GM18867 (cell line): ENCODE results near the gene IGSF21.

Source experiments
- ATAC-seq: cut with Tn5 transposase; IDR thresholded peaks from one replicate; pipeline ENCODE4 v1.9.1; 2021; ENCODE audit warnings: mild to moderate bottlenecking, moderate library complexity; ENCODE audit not compliant: unreplicated experiment

The IGSF21 gene

DNA sequence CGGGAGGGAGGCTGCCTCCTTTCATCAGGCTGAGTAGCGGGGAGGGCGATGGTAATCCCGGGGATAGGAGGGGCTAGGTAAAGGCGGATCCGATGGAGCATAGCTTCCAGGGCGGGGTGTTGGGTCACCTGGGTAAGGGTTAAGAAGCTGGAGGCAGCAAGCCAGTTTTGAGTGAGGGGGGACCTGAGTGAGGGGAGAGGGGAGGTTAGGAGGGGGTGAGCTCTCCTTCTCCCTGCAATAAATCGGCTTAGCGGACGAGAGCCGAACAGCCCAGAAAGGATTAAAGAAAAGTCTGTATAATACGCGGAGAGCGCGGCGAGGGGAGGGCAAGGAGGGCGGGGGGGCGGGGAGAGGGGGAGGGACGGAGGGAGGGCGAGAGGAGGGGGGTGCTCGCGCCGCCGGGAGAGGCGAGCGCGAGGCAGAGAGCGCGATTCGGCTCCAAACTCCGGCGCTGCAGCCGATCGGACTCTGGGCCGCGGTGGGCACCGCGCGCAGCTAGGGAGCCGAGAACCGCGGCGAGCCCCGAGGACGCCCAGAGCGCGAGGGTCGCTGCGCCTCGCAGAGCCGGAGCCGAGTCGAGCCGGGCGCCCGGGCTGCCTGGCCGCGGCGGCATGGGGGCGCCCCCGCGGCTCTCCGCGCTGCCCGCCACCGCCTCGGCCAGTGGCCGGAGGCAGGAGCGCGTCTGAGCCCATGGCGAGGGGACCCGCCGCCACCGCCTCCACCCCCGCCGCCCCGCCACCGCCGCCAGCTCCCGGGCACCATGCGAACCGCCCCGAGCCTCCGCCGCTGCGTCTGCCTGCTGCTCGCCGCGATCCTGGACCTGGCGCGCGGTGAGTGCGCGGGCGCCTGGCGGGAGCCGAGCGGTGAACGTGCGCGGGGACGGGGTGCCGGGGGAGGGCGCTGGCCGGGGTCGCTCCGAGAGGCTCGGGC is at the start of gene IGSF21:
IGSF21 (plus strand) TSS at position 430 of the 930 bp plus-strand sequence; CDS start at position 761, 331 bp downstream.
- no peak for ATAC-seq

DNA sequence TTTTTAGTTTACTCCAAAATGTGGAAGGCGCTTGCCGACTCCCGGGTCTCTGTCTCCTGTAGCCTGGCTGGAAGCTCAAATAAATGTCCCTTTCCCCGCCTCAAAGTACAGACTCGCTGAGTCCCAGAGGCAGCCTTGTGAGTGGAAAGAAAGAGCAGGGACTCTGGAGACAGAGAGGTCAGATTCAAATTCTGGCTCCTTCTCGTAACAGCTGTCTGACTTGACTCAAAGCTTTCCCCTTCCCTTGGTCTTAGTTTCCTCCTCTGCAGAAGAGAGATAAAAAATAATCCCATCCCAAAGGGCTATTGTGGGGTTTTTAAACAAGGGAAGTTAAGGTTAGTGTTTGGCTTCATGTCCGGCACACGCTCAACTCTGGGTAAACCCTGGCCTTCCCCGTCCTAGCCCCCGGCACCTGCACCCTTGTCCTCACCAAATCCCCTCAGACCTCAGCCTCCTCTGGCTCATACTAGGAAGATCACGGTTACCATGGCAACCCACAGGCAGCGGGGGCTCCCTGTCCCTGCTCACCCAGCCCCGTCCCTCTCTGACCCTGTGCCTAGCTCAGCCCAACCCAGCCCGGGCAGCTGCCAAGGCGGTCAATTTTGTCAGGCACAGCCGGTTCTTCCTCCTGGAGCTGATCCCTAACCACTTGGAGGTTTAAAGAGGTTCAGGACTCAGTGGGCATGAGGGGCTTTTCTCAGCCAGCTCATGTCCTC is 49.2 kb upstream of the IGSF21 start:
- ATAC-seq = no peak

DNA sequence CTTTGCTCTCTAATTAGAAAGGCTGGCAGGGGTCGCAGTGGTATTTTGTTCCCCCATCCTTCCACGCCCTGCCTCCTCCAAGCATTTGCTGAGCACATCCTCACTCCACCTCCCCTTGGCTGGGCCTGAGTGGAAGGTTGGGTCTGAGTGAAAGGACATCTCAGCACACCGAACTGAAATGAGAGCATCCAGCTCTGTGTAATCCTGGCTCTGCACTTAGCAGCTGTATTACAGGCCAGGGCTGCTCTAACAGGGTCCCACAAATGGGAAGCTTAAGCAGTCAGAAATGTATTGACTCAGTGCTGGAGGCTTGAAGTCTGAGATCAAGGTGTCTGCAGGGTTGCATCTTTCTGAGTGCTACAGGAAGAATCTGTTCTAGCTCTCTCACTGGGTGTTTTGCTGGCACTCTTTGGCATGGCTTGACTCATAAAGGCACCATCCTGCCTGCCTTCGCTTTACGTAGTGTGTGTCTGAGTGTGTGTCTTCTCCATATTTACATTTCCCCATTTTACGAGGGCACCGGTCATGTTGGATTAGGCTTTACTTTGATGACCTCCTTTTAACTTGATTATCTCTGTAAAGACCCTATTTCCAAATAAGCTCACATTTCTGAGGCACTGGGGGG is 48.5 kb upstream of the IGSF21 start:
- ATAC-seq = no peak

DNA sequence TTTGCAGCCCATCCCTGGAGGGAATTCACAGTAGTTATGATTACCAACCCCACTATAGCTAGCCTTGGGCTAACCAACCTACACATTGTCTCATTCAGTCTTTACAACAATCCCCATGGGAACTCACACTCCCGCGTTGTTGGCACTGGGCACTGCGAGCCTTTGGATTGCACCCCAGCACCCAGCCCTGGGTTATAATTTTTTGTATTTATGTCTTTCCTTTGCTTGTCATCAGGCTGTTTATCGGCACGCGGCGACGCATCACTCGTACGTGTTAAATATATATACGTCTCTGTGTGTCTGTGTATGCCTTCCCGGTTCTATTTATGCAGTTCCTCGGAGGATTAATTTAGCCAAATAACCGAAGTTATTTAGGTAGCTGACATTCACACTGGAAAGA is 47.2 kb upstream of the IGSF21 start:
- no peak for ATAC-seq

DNA sequence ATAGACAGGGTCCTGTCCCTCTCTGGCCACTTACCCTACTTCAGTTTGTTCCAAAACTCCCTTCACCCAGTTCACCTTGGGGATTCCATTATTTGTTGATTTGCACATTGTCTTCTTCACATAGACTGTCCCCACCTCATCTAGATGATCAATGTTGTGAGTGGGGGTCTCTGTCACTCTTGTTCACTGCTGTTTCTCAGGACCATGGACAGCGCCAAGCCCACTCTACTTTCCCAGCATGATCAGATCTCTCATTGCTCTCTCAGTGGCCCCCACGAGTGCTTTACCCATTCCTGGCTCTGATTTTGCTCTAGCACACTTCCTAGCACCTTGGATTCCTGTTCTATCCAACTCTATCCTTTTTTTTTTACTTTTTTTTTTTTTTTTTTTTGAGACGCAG is 45.4 kb upstream of the IGSF21 start:
- no peak for ATAC-seq

DNA sequence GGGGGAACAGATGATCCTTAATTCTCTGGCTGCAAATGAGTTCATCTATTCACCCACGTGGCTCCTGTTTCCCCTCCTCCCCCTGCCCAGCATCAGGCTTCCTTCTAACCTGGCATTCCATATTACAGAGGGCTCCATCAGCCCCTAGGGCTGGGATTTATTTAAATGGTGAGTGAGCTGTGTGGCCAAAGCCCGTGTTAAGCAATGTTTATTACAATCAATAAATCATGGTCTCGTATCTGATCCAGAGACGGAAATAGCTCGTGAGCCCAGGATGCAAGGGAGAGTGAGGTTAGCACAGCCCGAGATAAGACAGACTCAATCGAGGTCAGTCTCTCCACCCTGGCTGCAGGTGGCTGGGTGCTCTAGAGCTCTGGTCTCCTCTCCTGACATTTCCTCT is 43.1 kb upstream of the IGSF21 start:
- no peak for ATAC-seq

DNA sequence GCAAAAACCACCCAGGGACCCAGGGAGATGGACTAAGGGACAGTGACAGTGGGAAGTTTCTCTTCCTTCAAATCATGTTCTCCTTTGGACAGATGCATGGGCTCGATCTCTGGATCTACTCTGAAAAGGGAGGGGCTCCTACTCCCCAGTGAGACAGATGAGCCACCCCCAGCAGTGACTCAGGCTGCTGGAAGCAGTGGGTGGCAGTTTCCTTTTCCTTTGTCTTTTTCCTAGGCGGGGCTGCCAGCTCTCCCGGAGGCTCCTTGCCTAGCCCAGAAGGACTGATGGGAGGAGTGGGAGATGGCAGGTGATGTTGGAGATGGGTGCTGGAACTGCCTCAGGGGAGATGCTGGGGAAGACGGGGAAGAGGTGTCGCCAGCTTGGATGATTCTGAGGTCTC is 41.0 kb upstream of the IGSF21 start:
- no peak for ATAC-seq

DNA sequence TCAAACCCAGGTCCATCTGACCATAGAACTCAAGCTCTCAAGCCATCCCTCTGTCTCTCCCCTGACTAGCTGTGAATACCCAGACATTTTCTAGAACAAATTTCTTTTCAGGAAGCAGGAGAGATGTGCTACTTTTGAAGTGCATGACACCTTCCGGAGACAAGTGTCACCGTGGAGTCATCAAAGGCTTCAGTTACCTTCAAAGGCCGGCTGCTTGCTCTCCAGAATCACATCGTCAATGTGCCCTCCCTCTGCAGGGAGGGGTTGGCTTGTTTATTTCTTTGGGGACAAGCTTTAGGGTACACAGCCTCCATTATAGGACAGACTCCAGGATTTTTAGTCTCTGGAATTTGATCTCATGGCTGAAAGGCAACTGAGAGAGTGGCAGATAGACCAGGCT is 37.7 kb upstream of the IGSF21 start:
- no peak for ATAC-seq

DNA sequence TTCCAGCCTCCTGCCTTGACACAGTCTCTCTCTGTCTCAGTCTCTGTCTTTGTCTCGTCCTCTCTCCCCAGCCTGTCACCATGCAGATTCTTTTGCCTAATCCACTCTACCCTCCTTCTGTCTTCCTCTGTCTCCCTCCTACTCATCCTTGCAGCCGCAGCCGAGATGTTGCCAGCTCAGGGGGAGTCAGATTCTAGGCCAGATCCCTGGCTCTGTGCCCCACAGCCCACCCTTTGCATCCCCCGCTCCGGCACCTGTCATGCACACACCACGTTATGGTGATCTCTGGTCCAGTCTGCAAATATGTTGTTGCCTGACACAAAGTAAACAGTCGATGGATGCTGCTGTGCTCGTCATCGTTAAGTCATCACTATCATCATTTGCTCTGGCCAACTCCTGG is 35.5 kb upstream of the IGSF21 start:
- no peak for ATAC-seq

DNA sequence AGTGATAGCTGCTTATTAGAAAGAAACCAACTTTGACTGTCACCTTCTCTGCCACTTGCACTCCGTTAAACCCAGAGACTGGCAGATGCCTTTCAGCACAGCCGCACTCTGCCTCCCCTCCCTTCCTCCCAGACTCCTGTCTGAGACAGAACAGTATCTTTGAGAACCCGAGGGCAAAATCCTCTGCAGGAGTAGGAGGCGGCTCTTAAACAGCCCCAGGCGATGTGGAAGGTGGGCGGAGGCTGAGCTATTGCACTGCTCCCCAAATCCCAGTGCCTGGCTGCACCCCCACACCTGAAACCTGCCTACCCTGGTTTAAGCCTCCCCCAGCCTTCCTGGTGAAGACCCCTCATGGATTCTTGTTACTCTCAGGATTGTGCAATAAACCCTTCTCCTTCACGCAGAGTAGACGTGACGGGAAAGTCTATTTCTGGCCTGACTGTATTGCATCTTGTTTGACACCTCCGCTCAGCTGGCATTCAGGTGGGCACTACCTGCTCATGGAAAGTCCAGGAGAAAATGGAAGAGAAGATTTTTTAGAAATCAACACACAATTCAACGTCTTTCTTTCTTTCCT is 34.4 kb upstream of the IGSF21 start:
- no peak for ATAC-seq

DNA sequence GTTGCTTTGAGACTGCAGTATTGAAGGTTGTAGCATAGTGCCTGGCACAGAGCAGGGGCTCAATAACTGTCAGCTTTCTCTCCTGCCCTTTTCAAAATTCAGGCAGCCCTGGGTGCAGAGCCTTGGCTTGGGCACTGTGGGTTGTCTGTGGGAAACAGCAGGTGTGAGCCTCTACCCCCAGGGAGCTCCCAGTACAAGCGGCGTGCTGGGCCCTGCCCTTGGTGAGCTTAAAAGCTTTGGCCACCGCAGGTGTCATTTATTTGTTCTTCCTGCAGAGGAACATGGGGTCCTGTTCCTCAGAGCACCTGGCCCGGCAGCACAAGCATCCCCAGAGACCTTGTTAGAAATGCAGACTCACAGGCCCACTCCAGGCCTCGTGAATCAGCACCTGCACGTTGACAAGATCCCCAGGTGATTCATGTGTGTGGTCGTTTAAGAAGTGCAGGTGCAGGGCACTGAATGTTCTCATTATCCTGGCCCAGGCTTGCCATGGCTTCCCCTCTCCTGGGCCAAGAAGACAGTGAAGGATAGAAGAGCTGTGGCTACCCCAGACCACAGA is 29.9 kb upstream of the IGSF21 start:
- ATAC-seq = no peak

DNA sequence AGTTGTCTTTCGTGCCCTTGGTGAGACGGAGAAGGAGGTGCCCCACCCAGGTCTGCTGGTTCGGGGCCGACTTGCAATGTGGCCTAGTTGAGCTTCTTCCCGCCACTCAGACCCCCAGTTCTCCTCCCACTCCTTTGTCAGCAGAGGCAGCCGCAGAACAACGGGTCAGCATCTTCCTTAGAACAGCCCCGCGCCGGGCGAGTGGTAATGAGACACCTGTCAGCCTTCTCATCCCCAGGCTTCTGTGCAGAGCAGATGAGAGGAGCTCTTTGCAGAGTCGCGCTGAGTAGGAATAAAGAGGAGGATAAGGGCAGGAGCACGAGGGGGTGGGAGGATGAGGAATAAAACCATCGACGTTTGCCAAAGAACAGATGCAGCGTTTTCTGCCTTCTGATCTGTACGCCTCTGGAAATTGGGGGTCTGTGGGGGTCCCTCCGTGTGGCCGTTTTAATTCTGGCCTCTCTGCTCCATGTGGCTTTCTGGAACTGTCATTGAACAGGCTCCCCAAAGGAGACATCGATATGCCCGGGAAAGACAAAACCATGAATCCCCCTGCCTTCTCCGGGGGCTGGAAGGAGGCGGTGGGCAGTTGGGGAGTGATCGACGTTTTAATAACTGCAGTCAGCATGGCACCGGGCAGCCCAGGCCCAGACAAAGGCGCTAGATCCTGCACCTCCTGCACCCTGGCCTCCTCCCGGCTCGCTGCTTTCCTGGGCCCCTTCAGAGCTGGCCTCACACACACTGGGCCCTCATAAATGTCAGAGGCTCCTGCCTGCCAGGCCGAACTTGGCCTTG is 27.5 kb upstream of the IGSF21 start:
- ATAC-seq = no peak

DNA sequence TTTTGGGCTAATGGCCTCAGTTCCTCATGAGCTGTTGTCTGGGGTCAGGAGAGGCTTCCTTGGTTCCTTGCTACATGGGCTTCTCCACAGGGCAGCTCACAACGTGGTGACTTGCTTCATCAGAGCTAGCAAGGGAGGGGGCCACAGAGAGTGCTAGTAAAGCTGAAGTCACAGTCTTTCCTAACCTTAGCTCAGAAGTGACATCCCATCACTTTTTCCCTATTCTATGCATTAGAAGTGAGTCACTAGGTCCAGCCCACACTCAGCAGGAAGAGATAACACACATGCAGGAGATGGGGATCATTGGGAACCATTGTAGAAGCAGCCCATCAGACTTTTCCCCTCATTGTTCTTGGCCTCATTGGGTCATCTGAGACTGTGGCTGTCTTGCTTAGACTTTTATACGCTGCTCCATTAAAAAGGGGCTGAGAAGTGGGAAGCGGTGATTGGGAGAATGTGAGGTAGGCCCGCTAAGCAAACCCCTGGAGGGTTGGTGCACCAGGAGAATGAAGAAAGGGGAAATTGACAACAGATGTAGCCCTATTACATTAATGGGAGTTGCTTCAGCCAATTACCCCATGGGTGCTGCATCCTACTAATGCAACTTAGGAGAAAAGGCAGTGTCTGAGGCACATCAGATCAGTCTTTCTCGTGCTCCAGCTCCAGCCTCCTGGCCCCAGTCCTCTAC is 22.1 kb upstream of the IGSF21 start:
- ATAC-seq = no peak

DNA sequence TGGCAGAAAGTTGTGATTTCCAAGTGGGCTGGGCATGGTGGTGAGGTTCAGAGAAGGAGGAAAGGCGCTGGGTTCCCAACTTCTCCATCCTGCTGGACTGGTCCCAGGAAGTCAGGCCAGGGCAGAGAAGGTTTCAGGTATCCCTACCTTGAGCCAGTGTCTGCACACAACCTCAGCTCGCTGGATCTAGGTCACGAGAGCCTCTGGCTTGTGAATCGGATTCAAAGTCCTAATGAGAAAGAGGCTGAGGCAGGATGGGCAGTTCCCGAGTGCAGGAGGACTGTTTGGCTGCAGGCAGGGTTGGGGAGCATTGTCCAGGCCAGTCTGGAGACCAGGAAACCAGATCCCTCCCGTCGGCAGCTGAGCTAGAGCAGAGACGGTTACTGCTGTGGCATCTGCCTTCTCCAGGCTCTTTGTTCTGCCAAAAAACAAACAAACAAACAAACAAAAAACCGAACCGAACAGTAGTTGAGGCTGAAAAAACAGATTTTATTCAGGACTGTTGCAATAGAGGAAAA is 19.5 kb upstream of the IGSF21 start:
- no peak for ATAC-seq

DNA sequence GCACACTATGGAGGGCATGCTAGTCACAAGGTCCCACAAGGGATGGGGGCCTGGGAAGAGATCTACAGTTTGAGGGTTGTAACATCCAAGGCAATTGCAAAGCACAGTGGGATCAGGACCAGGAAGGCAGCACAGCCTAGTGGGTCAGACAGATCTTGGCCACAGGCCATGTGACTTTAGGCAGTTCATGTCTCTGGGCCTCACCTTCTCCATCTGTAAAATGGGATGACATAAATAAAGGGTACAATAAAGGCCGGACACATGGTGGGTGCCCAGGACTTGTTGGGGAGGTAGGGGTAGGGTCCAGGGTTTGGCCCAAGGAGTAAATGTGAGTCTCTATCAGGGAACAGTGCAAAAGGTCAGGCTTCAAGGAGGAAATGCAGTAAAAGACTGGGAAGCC is 18.1 kb upstream of the IGSF21 start:
- no peak for ATAC-seq

DNA sequence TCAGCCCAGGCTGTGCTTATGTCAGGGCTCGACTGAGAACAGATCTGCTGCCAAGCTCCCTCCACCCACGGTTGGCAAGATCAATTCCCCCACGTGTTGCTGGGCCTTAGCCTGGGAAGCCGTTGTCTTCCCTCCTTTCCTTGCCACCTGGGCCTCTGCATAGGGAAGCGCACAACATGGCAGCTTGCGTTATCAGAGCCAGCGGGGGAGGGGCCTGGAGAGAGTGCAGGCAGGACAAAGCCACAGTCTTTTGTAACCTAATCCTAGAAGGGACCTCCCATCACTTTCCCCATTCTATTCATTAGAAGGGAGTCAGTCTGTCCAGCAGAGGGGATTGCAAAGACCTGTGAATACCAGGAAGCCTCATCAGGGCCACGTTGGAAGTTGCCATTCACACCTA is 17.0 kb upstream of the IGSF21 start:
- no peak for ATAC-seq

DNA sequence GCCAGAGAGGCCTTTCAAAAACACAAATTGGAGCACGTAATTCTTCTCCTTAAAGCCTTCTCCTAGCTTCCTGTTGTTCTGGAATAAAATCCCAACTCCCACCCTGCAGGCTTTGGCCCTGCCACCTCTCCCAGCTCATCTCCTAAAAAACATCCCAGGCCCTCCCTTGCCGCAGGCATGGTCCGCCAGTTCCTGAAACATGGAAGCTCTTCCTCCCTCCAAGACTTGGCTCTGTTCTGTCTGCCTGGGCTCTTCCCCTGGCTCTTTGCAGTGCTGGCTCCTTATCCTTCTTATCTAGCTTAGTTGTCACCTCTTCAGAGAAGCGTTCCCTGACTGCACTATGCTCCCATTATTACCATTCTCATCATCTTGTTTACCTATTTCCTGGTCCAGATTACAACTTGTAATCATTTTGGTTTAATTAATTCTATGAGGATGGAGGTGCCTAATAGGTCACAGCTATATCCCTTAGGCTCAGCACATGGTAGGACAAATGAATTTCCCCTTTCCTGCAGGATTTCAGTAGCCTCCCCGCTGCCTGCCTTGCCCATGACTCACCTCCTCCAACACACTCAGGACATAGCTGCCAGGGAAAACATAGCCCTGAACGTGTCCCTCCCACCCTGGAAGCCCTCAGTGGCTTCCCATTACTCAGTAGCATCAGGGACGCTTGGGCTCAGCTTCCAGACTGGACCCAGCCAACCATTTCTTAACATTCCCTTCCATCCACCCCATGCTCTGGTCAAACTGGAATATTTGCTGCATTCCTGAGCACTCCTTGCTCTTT is 15.7 kb upstream of the IGSF21 start:
- ATAC-seq = no peak

DNA sequence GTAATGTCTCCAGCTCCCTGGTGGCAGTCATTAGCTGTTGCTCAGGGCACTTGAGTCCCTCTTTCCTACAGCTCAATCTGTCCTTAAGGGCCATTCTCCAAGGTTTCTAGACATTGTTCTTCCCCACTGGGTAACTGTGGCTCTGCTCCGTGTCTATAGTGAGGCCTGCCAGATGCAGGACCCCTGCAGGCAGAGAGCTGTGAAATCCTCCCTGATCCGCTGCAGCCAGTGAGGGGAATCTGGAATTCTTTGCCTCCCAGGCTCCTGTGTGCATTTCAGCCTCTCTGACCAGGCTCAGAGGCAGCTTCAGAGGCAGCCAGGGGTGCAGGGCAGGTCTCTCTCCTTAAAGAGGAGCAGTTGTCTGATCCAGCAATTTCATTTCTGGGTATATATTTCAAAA is 14.4 kb upstream of the IGSF21 start:
- no peak for ATAC-seq

DNA sequence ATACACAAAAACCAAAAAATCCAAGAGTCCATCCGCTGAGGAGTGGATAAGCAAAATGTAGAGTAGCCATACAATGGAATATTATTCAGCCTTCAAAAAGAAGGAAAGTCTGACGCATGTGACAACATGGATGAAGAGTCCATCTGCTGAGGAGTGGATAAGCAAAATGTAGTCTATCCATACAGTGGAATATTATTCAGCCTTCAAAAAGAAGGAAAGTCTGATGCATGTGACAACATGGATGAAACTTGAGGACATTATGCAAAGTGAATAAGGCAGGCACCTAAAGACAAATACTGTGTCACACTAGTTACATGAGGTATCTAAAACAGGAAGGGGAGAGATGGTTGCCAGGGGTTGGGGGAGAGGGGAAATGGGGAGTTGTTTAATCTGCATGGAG is 14.0 kb upstream of the IGSF21 start:
- no peak for ATAC-seq
